Measurements from ENCODE around the gene UQCRH.
A peak's percentile ranks its signal among the peaks of the same experiment; 100 is the strongest.
"Not testable (repeated sequence)": the region's sequence is repeated elsewhere in the genome, so short reads cannot be mapped to it uniquely, and the experiment has no call there.

Gene UQCRH

GRCh38 chr1:46337409-46337808, 33.9 kb downstream of the UQCRH start:
- H2BK15ac ChIP-seq (replicated peaks; ENCODE audit: low read depth); H3K9ac ChIP-seq (ENCODE audit: low read length); H3K36me3 ChIP-seq (ENCODE audit: control insufficient read depth, insufficient read depth, low read length); H3K4ac ChIP-seq (ENCODE audit: low read depth, low read length); H2BK5ac ChIP-seq (ENCODE audit: low read length); H3K4me3 ChIP-seq (ENCODE audit: low read length); H3K18ac ChIP-seq (ENCODE audit: low read length); H3K23ac ChIP-seq (ENCODE audit: low read length); H2AK5ac ChIP-seq (ENCODE audit: low read length); DNase-seq; H4K8ac ChIP-seq (ENCODE audit: low read depth, low read length); H4K5ac ChIP-seq (ENCODE audit: low read length); H3K27ac ChIP-seq (ENCODE audit: low read depth, low read length); H3K4me1 ChIP-seq (ENCODE audit: control insufficient read depth, low read depth, low read length); H3K4me2 ChIP-seq (ENCODE audit: low read length); H2BK120ac ChIP-seq (ENCODE audit: low read depth, low read length); H3K56ac ChIP-seq (ENCODE audit: low read length); H3K27me3 ChIP-seq (ENCODE audit: insufficient read depth, low read length, poor library complexity): not testable (repeated sequence)
- Histone ChIP-seq H3K79me2 (ENCODE audit: control insufficient read depth, insufficient read depth, low read length) (peaks cover 11% of the 10 kb centered on the region), H3K79me1 (ENCODE audit: low read length) (peaks cover 10% of the 10 kb centered on the region)
- WGBS (ENCODE audit: extremely low coverage, insufficient coverage, low lambda C conversion rate) = no CpG with 5 or more reads among the region's 14 CpGs

- H2BK120ac ChIP-seq (ENCODE audit: low read depth, low read length) = no peak within 1 kb of the TSS
- H4K8ac ChIP-seq (ENCODE audit: low read depth, low read length) = peak within 1 kb of the TSS; percentile 97
- peak within 1 kb of the TSS; percentile 98 for H3K56ac ChIP-seq (ENCODE audit: low read length)
- no peak within 1 kb of the TSS for H2AK5ac ChIP-seq (ENCODE audit: low read length)
- peak; percentile 95 for DNase-seq
- peak within 1 kb of the TSS; percentile 100 for H3K4ac ChIP-seq (ENCODE audit: low read depth, low read length)
- H3K27me3 ChIP-seq (ENCODE audit: insufficient read depth, low read length, poor library complexity) = no peaks in the 10 kb centered on the region
- H3K18ac ChIP-seq (ENCODE audit: low read length) = peak within 1 kb of the TSS; percentile 92
- H2BK15ac ChIP-seq (replicated peaks; ENCODE audit: low read depth) = no peak within 1 kb of the TSS
- peak within 1 kb of the TSS; percentile 97 for H3K27ac ChIP-seq (ENCODE audit: low read depth, low read length)
- H3K4me1 ChIP-seq (ENCODE audit: control insufficient read depth, low read depth, low read length) = no peaks in the 10 kb centered on the region
- peak within 1 kb of the TSS; percentile 81 for H3K4me3 ChIP-seq (ENCODE audit: low read length)
- peak within 1 kb of the TSS; percentile 95 for H4K5ac ChIP-seq (ENCODE audit: low read length)
- peak within 1 kb of the TSS; percentile 89 for H3K23ac ChIP-seq (ENCODE audit: low read length)
- H3K36me3 ChIP-seq (ENCODE audit: control insufficient read depth, insufficient read depth, low read length) = peaks cover 3% of the 10 kb centered on the region
- WGBS (ENCODE audit: extremely low coverage, insufficient coverage, low lambda C conversion rate) = no CpG with 5 or more reads among the region's 53 CpGs
- H2BK5ac ChIP-seq (ENCODE audit: low read length) = peak within 1 kb of the TSS; percentile 87
- H3K4me2 ChIP-seq (ENCODE audit: low read length) = peak within 1 kb of the TSS; percentile 89
- H3K79me2 ChIP-seq (ENCODE audit: control insufficient read depth, insufficient read depth, low read length) = peaks cover 13% of the 10 kb centered on the region
- peaks cover 21% of the 10 kb centered on the region for H3K79me1 ChIP-seq (ENCODE audit: low read length)
- H3K9ac ChIP-seq (ENCODE audit: low read length) = peak within 1 kb of the TSS; percentile 98
These were observed 37.1 kb downstream of the UQCRH start, which contains the start of gene NSUN4 for GRCh38 chr1:46340404-46341221. TSS of gene NSUN4 (plus strand) at chr1:46340807. CDS start at chr1:46340827, 20 bp downstream.

GRCh38 chr1:46341222-46342083, 38.0 kb downstream of the UQCRH start:
- H3K9ac ChIP-seq (ENCODE audit: low read length) = peak overlapping the region; percentile 80
- H3K23ac ChIP-seq (ENCODE audit: low read length) = no peak overlapping the region
- no peak overlapping the region for H4K5ac ChIP-seq (ENCODE audit: low read length)
- peaks cover 3% of the 10 kb centered on the region for H3K36me3 ChIP-seq (ENCODE audit: control insufficient read depth, insufficient read depth, low read length)
- no peak overlapping the region for H2BK15ac ChIP-seq (replicated peaks; ENCODE audit: low read depth)
- H2BK5ac ChIP-seq (ENCODE audit: low read length) = no peak overlapping the region
- no peak overlapping the region for H2AK5ac ChIP-seq (ENCODE audit: low read length)
- no peak overlapping the region for H2BK120ac ChIP-seq (ENCODE audit: low read depth, low read length)
- no peaks in the 10 kb centered on the region for H3K4me1 ChIP-seq (ENCODE audit: control insufficient read depth, low read depth, low read length)
- H3K79me1 ChIP-seq (ENCODE audit: low read length) = peaks cover 21% of the 10 kb centered on the region
- no peak overlapping the region for H3K4ac ChIP-seq (ENCODE audit: low read depth, low read length)
- no peaks in the 10 kb centered on the region for H3K27me3 ChIP-seq (ENCODE audit: insufficient read depth, low read length, poor library complexity)
- H3K18ac ChIP-seq (ENCODE audit: low read length) = no peak overlapping the region
- DNase-seq = no peak
- WGBS (ENCODE audit: extremely low coverage, insufficient coverage, low lambda C conversion rate) = no CpG with 5 or more reads among the region's 31 CpGs
- H3K56ac ChIP-seq (ENCODE audit: low read length) = peak overlapping the region; percentile 95
- H3K4me3 ChIP-seq (ENCODE audit: low read length) = peak overlapping the region; percentile 69
- no peak overlapping the region for H4K8ac ChIP-seq (ENCODE audit: low read depth, low read length)
- no peak overlapping the region for H3K27ac ChIP-seq (ENCODE audit: low read depth, low read length)
- H3K79me2 ChIP-seq (ENCODE audit: control insufficient read depth, insufficient read depth, low read length) = peaks cover 13% of the 10 kb centered on the region
- H3K4me2 ChIP-seq (ENCODE audit: low read length) = peak overlapping the region; percentile 73

GRCh38 chr1:46342084-46342656, 38.7 kb downstream of the UQCRH start:
- no peaks in the 10 kb centered on the region for H3K27me3 ChIP-seq (ENCODE audit: insufficient read depth, low read length, poor library complexity)
- no peak overlapping the region for H2AK5ac ChIP-seq (ENCODE audit: low read length)
- H4K8ac ChIP-seq (ENCODE audit: low read depth, low read length) = no peak overlapping the region
- H2BK15ac ChIP-seq (replicated peaks; ENCODE audit: low read depth) = no peak overlapping the region
- peak overlapping the region; percentile 80 for H3K9ac ChIP-seq (ENCODE audit: low read length)
- no peak overlapping the region for H3K4me3 ChIP-seq (ENCODE audit: low read length)
- H3K18ac ChIP-seq (ENCODE audit: low read length) = no peak overlapping the region
- H3K79me2 ChIP-seq (ENCODE audit: control insufficient read depth, insufficient read depth, low read length) = peaks cover 13% of the 10 kb centered on the region
- peaks cover 21% of the 10 kb centered on the region for H3K79me1 ChIP-seq (ENCODE audit: low read length)
- H3K4me2 ChIP-seq (ENCODE audit: low read length) = no peak overlapping the region
- H3K4ac ChIP-seq (ENCODE audit: low read depth, low read length) = no peak overlapping the region
- no peak overlapping the region for H3K23ac ChIP-seq (ENCODE audit: low read length)
- H4K5ac ChIP-seq (ENCODE audit: low read length) = no peak overlapping the region
- no peak overlapping the region for H2BK5ac ChIP-seq (ENCODE audit: low read length)
- no peak overlapping the region for H2BK120ac ChIP-seq (ENCODE audit: low read depth, low read length)
- H3K36me3 ChIP-seq (ENCODE audit: control insufficient read depth, insufficient read depth, low read length) = peaks cover 5% of the 10 kb centered on the region
- no peaks in the 10 kb centered on the region for H3K4me1 ChIP-seq (ENCODE audit: control insufficient read depth, low read depth, low read length)
- no CpG with 5 or more reads among the region's 6 CpGs for WGBS (ENCODE audit: extremely low coverage, insufficient coverage, low lambda C conversion rate)
- no peak overlapping the region for H3K27ac ChIP-seq (ENCODE audit: low read depth, low read length)
- peak overlapping the region; percentile 95 for H3K56ac ChIP-seq (ENCODE audit: low read length)
- DNase-seq = peak; percentile 70

- Histone ChIP-seq H3K4me3 (ENCODE audit: low read length) (no peak overlapping the region), H3K27me3 (ENCODE audit: insufficient read depth, low read length, poor library complexity) (no peaks in the 10 kb centered on the region), H2AK5ac (ENCODE audit: low read length) (no peak overlapping the region), H3K79me1 (ENCODE audit: low read length) (peaks cover 21% of the 10 kb centered on the region), H2BK5ac (ENCODE audit: low read length) (no peak overlapping the region), H3K18ac (ENCODE audit: low read length) (no peak overlapping the region), H3K56ac (ENCODE audit: low read length) (no peak overlapping the region), H4K5ac (ENCODE audit: low read length) (no peak overlapping the region), H2BK120ac (ENCODE audit: low read depth, low read length) (no peak overlapping the region), H3K4ac (ENCODE audit: low read depth, low read length) (no peak overlapping the region), H4K8ac (ENCODE audit: low read depth, low read length) (no peak overlapping the region), H3K79me2 (ENCODE audit: control insufficient read depth, insufficient read depth, low read length) (peaks cover 13% of the 10 kb centered on the region), H3K9ac (ENCODE audit: low read length) (no peak overlapping the region), H3K23ac (ENCODE audit: low read length) (no peak overlapping the region), H3K27ac (ENCODE audit: low read depth, low read length) (no peak overlapping the region), H2BK15ac (replicated peaks; ENCODE audit: low read depth) (no peak overlapping the region), H3K4me2 (ENCODE audit: low read length) (no peak overlapping the region), H3K36me3 (ENCODE audit: control insufficient read depth, insufficient read depth, low read length) (peaks cover 5% of the 10 kb centered on the region), H3K4me1 (ENCODE audit: control insufficient read depth, low read depth, low read length) (no peaks in the 10 kb centered on the region)
- no CpG with 5 or more reads among the region's 8 CpGs for WGBS (ENCODE audit: extremely low coverage, insufficient coverage, low lambda C conversion rate)
- DNase-seq = no peak
These were observed 39.3 kb downstream of the UQCRH start for GRCh38 chr1:46342677-46343350.
